ENCODE results near the gene CLK4.

The CLK4 gene

GRCh38 chr5:178626484-178627258 is at the start of gene CLK4:
CLK4 (minus strand) TSS chr5:178627050; CDS start chr5:178623416, 3,634 bp downstream.
- Histone ChIP-seq H3K27ac (peak within 1 kb of the TSS; percentile 80), H3K4me3 (ENCODE audit: low read depth, low read length) (peak within 1 kb of the TSS; percentile 74), H3K27me3 (ENCODE audit: insufficient read depth, low read depth, severe bottlenecking) (no peaks in the 10 kb centered on the region), H3K36me3 (no peaks in the 10 kb centered on the region), H3K9me3 (ENCODE audit: severe bottlenecking) (peaks cover 2% of the 10 kb centered on the region)
- no peak for TF ChIP-seq CTCF (IDR thresholded peaks at IDR 0.05; ENCODE audit: low read depth, low read length)
- peak; percentile 87 for DNase-seq

GRCh38 chr5:178675922-178676321 is 49.1 kb upstream of the CLK4 start:
- Histone ChIP-seq H3K4me3 (ENCODE audit: low read depth, low read length) (no peak overlapping the region), H3K9me3 (ENCODE audit: severe bottlenecking) (no peaks in the 10 kb centered on the region), H3K36me3 (no peaks in the 10 kb centered on the region), H3K27ac (no peak overlapping the region), H3K27me3 (ENCODE audit: insufficient read depth, low read depth, severe bottlenecking) (no peaks in the 10 kb centered on the region)
- no peak for DNase-seq
- no peak for TF ChIP-seq CTCF (IDR thresholded peaks at IDR 0.05; ENCODE audit: low read depth, low read length)

GRCh38 chr5:178674334-178674733 is 47.5 kb upstream of the CLK4 start:
- no peak for TF ChIP-seq CTCF (IDR thresholded peaks at IDR 0.05; ENCODE audit: low read depth, low read length)
- no peak for DNase-seq
- Histone ChIP-seq H3K27ac (no peak overlapping the region), H3K27me3 (ENCODE audit: insufficient read depth, low read depth, severe bottlenecking) (no peaks in the 10 kb centered on the region), H3K36me3 (no peaks in the 10 kb centered on the region), H3K9me3 (ENCODE audit: severe bottlenecking) (no peaks in the 10 kb centered on the region), H3K4me3 (ENCODE audit: low read depth, low read length) (no peak overlapping the region)

GRCh38 chr5:178673801-178674295 is 47.0 kb upstream of the CLK4 start:
- no peak for DNase-seq
- Histone ChIP-seq H3K4me3 (ENCODE audit: low read depth, low read length) (no peak overlapping the region), H3K9me3 (ENCODE audit: severe bottlenecking) (no peaks in the 10 kb centered on the region), H3K27ac (no peak overlapping the region), H3K27me3 (ENCODE audit: insufficient read depth, low read depth, severe bottlenecking) (no peaks in the 10 kb centered on the region), H3K36me3 (no peaks in the 10 kb centered on the region)
- no peak for TF ChIP-seq CTCF (IDR thresholded peaks at IDR 0.05; ENCODE audit: low read depth, low read length)

- no peaks in the 10 kb centered on the region for H3K27me3 ChIP-seq (ENCODE audit: insufficient read depth, low read depth, severe bottlenecking)
- no peak for TF ChIP-seq CTCF (IDR thresholded peaks at IDR 0.05; ENCODE audit: low read depth, low read length)
- DNase-seq: no peak
Measured at GRCh38 chr5:178672630-178673029, 45.8 kb upstream of the CLK4 start.

More at GRCh38 chr5:178672630-178673029, 45.8 kb upstream of the CLK4 start:
- Histone ChIP-seq H3K4me3 (ENCODE audit: low read depth, low read length) (no peak overlapping the region), H3K36me3 (no peaks in the 10 kb centered on the region), H3K9me3 (ENCODE audit: severe bottlenecking) (no peaks in the 10 kb centered on the region), H3K27ac (no peak overlapping the region)

All from WERI-Rb-1 (cell line).